ENCODE results near the gene RXFP3.
"Not testable (repeated sequence)": the region's sequence is repeated elsewhere in the genome, so short reads cannot be mapped to it uniquely, and the experiment has no call there.

The RXFP3 gene

GRCh38 chr5:33891788-33892619 lies 44.2 kb upstream of the RXFP3 start, which contains the start of gene ADAMTS12:
TSS of gene ADAMTS12 (minus strand) at chr5:33891990. CDS start at chr5:33891856, 134 bp downstream.
- H3K4me1 ChIP-seq, result no peaks in the 10 kb centered on the region
- no peak for DNase-seq
- no peak within 1 kb of the TSS for H3K4me3 ChIP-seq (ENCODE audit: low read depth, low read length)

DNA sequence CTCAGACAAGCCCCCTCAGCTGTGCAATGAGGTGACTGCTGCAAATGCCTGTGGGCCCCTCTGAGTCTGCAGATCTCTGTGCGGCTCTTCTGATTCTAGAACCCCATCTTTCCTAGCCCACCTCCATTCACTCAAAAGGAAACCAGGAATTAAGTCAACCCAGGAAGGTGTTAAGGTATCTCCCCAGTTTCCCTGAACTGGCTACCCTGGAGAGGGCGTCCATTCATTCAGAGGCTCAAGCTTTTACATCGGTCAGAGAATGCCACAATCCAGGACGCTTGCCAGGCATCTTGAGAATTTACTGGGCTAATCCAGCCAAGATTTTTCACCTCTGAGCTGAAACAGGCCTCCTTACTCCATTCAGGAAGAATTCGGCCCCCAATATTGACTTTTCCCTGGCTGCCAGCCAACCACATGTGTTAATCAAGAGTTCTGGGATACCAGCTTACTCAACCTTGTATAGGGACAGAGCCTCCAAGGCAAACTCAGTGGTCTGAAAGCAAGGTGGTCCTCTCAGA lies 43.5 kb upstream of the RXFP3 start:
- Histone ChIP-seq H3K4me3 (ENCODE audit: low read depth, low read length) (no peak overlapping the region), H3K27me3 (peaks cover 38% of the 10 kb centered on the region)

More at GRCh38 chr5:33891788-33892619, 44.2 kb upstream of the RXFP3 start, which contains the start of gene ADAMTS12:
- Histone ChIP-seq H3K27me3 (peaks cover 42% of the 10 kb centered on the region), H3K9me3 (no peaks in the 10 kb centered on the region), H3K36me3 (no peaks in the 10 kb centered on the region)
- TF ChIP-seq CTCF (IDR thresholded peaks at IDR 0.05; ENCODE audit: low read depth, low read length), result no peak

GRCh38 chr5:33894566-33894965 lies 41.6 kb upstream of the RXFP3 start:
- Histone ChIP-seq H3K4me1 (no peaks in the 10 kb centered on the region), H3K36me3 (no peaks in the 10 kb centered on the region), H3K4me3 (ENCODE audit: low read depth, low read length) (no peak overlapping the region), H3K27me3 (peaks cover 24% of the 10 kb centered on the region), H3K9me3 (no peaks in the 10 kb centered on the region)
- no peak for TF ChIP-seq CTCF (IDR thresholded peaks at IDR 0.05; ENCODE audit: low read depth, low read length)
- DNase-seq, result no peak

More for the DNA sequence above, 43.5 kb upstream of the RXFP3 start:
- DNase-seq, result no peak
- Histone ChIP-seq H3K36me3 (no peaks in the 10 kb centered on the region), H3K9me3 (no peaks in the 10 kb centered on the region), H3K4me1 (no peaks in the 10 kb centered on the region)
- no peak for TF ChIP-seq CTCF (IDR thresholded peaks at IDR 0.05; ENCODE audit: low read depth, low read length)

DNA sequence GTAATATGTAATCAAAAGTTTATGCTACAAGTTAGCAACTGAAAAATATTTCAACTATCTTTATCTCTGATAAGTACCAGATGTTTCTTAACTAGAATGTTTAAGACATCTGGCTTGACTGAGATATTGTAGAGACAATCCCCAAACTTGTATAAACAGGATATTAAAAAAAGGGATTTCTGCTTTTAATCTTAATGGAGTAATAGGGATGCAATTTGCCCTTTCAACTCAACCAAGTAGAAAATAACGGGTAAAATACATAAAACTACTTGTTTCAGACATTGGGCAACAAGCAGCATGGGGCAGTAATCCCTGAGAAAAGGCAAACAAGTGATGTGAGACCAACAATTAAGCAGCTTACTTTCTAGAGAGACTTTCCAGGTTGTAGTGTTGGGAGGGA lies 35.0 kb upstream of the RXFP3 start:
- H3K36me3 ChIP-seq, result no peaks in the 10 kb centered on the region
- H3K4me1 ChIP-seq, result no peaks in the 10 kb centered on the region
- no peaks in the 10 kb centered on the region for H3K27me3 ChIP-seq
- no peaks in the 10 kb centered on the region; the same call in 1 of the 2 replicates for H3K9me3 ChIP-seq
- no peak for DNase-seq
- TF ChIP-seq CTCF (IDR thresholded peaks at IDR 0.05; ENCODE audit: low read depth, low read length), result no peak
- no peak overlapping the region for H3K4me3 ChIP-seq (ENCODE audit: low read depth, low read length)

- Histone ChIP-seq H3K4me1 (no peaks in the 10 kb centered on the region), H3K27me3 (no peaks in the 10 kb centered on the region), H3K36me3 (no peaks in the 10 kb centered on the region), H3K9me3 (no peaks in the 10 kb centered on the region; the same call in 1 of the 2 replicates), H3K4me3 (ENCODE audit: low read depth, low read length) (no peak overlapping the region)
- no peak for TF ChIP-seq CTCF (IDR thresholded peaks at IDR 0.05; ENCODE audit: low read depth, low read length)
- no peak for DNase-seq
These were observed 33.1 kb upstream of the RXFP3 start for GRCh38 chr5:33903118-33903517.

GRCh38 chr5:33905381-33905780 lies 30.8 kb upstream of the RXFP3 start:
- H3K4me3 ChIP-seq (ENCODE audit: low read depth, low read length), result no peak overlapping the region
- no peaks in the 10 kb centered on the region; the same call in 1 of the 2 replicates for H3K9me3 ChIP-seq
- no peaks in the 10 kb centered on the region for H3K27me3 ChIP-seq
- TF ChIP-seq CTCF (IDR thresholded peaks at IDR 0.05; ENCODE audit: low read depth, low read length), result no peak
- no peak for DNase-seq
- H3K36me3 ChIP-seq, result no peaks in the 10 kb centered on the region
- no peaks in the 10 kb centered on the region for H3K4me1 ChIP-seq

GRCh38 chr5:33906248-33906647 lies 29.9 kb upstream of the RXFP3 start:
- not testable (repeated sequence) for DNase-seq; H3K4me3 ChIP-seq (ENCODE audit: low read depth, low read length); H3K9me3 ChIP-seq; H3K27me3 ChIP-seq; H3K36me3 ChIP-seq; H3K4me1 ChIP-seq

DNA sequence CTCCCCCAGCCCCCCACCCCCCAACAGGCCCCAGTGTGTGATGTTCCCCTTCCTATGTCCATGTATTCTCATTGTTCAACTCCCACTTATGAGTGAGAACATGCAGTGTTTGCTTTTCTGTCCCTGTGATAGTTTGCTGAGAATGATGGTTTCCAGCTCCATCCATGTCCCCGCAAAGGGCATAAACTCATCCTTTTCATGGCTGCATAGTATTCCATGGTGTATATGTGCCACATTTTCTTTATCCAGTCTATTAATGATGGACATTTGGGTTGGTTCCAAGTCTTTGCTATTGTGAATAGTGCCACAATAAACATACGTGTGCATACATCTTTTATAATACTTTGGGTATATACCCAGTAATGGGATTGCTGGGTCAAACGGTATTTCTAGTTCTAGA lies 21.3 kb upstream of the RXFP3 start:
- H3K36me3 ChIP-seq, H3K27me3 ChIP-seq, H3K9me3 ChIP-seq: not testable (repeated sequence)

More for the DNA sequence above, 21.3 kb upstream of the RXFP3 start:
- not testable (repeated sequence) for DNase-seq; H3K4me1 ChIP-seq; H3K4me3 ChIP-seq (ENCODE audit: low read depth, low read length)
